ENCODE data around the gene VPS41.

VPS41 gene

DNA sequence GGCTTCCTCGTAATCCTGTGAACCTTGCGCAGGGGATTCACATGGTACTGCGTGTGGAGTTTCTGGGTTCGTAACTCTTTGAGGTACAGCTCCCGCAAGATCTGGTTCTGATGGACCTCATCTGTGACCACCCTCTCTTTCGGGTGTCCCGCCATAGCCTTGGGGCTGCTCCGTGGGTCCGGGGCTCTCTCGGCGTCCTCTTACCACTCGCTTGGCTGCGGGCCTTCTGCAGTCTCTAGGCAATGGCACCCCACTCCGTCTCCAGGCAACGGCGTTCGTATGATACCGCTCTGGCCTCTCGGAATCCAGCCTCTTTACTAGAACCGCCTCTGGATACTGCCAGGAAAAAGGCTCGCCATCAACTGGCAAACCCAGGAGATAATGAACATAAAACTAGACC is 223.1 kb downstream of the VPS41 start:
- no peak for DNase-seq (ENCODE audit: low read depth)
- TF ChIP-seq, protein P1, sequence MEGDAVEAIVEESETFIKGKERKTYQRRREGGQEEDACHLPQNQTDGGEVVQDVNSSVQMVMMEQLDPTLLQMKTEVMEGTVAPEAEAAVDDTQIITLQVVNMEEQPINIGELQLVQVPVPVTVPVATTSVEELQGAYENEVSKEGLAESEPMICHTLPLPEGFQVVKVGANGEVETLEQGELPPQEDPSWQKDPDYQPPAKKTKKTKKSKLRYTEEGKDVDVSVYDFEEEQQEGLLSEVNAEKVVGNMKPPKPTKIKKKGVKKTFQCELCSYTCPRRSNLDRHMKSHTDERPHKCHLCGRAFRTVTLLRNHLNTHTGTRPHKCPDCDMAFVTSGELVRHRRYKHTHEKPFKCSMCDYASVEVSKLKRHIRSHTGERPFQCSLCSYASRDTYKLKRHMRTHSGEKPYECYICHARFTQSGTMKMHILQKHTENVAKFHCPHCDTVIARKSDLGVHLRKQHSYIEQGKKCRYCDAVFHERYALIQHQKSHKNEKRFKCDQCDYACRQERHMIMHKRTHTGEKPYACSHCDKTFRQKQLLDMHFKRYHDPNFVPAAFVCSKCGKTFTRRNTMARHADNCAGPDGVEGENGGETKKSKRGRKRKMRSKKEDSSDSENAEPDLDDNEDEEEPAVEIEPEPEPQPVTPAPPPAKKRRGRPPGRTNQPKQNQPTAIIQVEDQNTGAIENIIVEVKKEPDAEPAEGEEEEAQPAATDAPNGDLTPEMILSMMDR (IDR thresholded peaks at IDR 0.05; ENCODE audit: low read length, missing control alignments) = no peak
- no peak overlapping the region for H3K4me3 ChIP-seq (replicated peaks; ENCODE audit: low read depth, low read length)

DNA sequence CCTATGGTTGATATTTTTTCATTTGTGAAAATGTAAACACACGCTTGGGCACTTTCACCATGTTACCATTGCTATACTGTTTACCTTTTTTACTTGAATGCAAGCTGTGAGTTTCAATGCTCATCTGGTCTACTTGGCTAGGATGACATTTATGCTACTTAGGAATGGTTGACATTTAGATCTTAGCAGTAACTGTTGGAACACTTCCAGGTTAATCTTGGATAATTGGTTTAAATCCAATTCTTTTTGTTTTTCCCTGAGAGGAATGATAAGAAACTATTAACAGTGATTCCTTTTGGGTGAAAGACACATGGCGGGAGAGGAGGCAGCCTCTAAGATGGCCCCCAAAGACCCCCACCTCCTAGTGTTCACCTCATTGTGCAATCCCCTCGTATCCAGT is 226.4 kb downstream of the VPS41 start:
- peak; percentile 42 for DNase-seq (ENCODE audit: low read depth)
- TF ChIP-seq, protein P1 (IDR thresholded peaks at IDR 0.05; ENCODE audit: low read length, missing control alignments) = no peak
- H3K4me3 ChIP-seq (replicated peaks; ENCODE audit: low read depth, low read length) = no peak overlapping the region

DNA sequence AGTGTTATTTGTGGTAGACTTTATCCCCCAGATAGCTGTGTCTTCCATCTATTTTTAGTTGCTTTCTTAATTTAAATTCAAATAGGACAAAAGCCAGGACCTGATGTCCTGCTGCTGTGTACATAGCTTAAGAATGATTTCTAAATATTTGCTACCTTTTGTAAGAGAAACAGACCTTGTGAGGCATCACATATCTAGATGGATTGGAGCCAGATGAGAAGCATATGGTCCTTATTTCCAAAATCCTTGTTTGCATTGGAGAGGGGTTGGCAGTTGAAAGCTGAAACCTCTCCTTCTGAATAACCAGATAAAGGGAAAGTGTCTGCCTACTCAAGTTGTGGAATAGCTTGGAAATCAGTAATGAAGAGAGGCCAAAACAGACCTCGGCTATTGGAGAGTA is 227.1 kb downstream of the VPS41 start:
- peak; percentile 67 for DNase-seq (ENCODE audit: low read depth)
- H3K4me3 ChIP-seq (replicated peaks; ENCODE audit: low read depth, low read length) = no peak overlapping the region
- TF ChIP-seq, protein P1 (IDR thresholded peaks at IDR 0.05; ENCODE audit: low read length, missing control alignments) = no peak

DNA sequence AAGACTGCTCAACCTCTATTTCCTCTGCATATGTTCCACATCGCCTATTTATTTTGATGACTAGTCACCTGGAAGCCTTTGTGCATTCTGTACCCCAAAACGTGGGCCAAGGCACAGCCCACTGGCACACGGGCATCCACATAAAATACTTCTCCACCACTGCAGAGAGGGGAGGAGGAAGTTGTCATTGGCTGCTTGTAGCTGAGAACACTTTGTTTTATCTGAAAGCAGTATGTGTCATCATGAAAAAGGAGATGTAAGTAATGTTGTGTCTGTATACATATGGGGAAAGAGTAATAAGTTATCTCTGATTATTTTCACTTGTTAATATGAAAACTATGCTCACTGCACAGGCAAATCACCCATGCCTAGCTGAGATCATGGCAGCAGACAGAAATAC is 229.6 kb downstream of the VPS41 start:
- H3K4me3 ChIP-seq (replicated peaks; ENCODE audit: low read depth, low read length) = no peak overlapping the region
- peak; percentile 48 for DNase-seq (ENCODE audit: low read depth)
- TF ChIP-seq, protein P1 (IDR thresholded peaks at IDR 0.05; ENCODE audit: low read length, missing control alignments) = no peak

DNA sequence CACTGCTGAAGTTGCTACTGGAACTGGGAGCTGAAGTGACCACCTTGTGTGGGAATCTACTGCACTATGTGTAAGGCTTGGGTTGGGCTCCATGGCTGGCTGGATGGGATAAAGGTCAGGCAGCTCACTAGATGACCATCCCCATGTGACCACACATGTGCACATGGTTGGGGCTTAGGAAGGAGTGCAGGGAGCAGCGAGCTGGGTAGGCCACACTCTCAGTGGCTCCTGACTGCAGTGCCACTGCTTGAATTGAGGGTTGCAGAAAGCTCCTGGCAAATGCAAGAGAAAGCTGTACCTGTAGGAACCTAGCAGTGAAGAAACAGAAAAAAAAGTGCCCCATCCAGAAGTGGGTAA is 230.3 kb downstream of the VPS41 start:
- DNase-seq (ENCODE audit: low read depth) = no peak
- TF ChIP-seq, protein P1 (IDR thresholded peaks at IDR 0.05; ENCODE audit: low read length, missing control alignments) = no peak
- H3K4me3 ChIP-seq (replicated peaks; ENCODE audit: low read depth, low read length) = no peak overlapping the region

DNA sequence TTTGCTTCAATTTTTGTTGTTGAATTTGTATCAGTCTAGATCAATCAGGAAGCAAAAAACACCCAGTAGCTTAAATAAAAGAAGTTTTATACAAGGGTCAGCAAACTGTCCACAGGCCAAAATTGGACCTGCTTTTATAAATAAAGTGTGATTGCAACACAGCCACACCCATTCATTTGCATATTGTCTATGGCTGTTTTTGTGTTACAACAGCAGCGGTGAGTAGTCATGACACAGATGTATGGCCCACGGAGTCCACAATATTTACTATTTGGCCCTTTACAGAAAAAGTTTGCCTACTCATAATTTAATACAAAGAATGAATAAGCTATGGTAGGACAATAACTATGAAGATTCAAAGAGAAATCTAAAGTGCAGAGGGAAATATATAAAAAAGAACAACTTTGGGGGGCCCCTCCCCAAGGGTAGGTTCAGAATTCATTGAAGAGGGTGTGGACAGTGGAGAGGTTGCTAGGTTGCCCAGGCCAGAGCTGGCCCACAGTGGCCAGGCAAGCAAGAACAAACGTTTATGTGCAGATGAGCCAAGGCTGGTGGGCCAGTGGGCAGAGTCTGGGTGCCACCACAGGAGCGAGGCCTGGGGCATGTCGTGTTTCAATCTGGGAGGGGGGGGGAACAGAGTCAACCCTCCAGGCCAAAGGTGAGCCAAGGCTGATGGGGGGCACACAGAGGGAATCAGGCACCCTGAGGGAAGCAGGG is 230.9 kb downstream of the VPS41 start:
- H3K4me3 ChIP-seq (replicated peaks; ENCODE audit: low read depth, low read length) = no peak overlapping the region
- DNase-seq (ENCODE audit: low read depth) = no peak
- TF ChIP-seq, protein P1 (IDR thresholded peaks at IDR 0.05; ENCODE audit: low read length, missing control alignments) = no peak

DNA sequence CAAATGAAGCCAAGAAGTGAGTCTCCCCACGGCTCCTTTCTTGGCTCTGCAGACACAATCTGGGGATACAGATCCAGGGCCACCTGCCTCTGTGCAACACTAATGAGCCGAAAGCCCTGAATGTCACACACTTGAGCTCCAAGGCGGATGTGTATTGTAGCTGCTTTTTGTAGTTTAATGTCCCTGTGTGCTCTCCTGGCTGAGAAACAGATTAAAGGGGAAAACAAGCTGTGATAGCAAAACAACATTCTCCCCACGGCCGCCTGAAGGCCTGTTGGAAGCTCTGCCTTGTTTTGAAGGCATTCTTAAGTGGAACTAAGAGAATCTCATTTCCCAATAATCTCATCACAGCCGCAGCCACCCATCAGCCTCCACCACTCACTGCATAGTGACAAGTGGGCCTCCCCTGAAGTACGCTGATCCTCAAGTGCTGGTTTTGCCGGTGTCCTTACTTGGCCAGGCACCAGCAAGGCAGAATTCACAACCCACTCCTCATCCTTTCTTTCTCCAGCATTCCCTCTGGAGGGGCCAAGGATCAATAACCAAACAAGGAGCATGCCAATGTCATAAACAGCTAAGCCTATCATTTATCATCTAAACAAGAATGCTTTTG is 233.4 kb downstream of the VPS41 start:
- TF ChIP-seq, protein P1 (IDR thresholded peaks at IDR 0.05; ENCODE audit: low read length, missing control alignments) = no peak
- no peak for DNase-seq (ENCODE audit: low read depth)
- H3K4me3 ChIP-seq (replicated peaks; ENCODE audit: low read depth, low read length) = no peak overlapping the region
